Activated T-helper 2 cell treated with anti-CD3 and anti-CD28 coated beads, Interferon-gamma antibody, Interleukin-2, Interleukin-4, amounts not matched to agents 10 μg/mL and 5 μg/mL and 100 μg/mL, durations not matched to agents 14 hours and 24 hours and 36 hours (primary cell): ENCODE measurements around the gene CDH13. TPM values are rescaled to one million over a fixed set of nuclear protein-coding genes. Genes with fewer than 3 reads are reported as not detected.

Source experiments
- DNase-seq: peaks from one replicate; pipeline ENCODE4 v3.0.0; 2021; ENCODE audit warnings: low spot score
- H3K27ac Mint-ChIP-seq: one replicate; pipeline ENCODE4 v1.8.0; 2021; ENCODE audit warnings: mixed read lengths
- H3K27me3 Mint-ChIP-seq: one replicate; pipeline ENCODE4 v1.8.0; 2021; ENCODE audit warnings: low read depth, mixed read lengths
- H3K36me3 Mint-ChIP-seq: one replicate; pipeline ENCODE4 v1.8.0; 2021; ENCODE audit warnings: low read depth, mixed read lengths
- H3K4me1 Mint-ChIP-seq: one replicate; pipeline ENCODE4 v1.8.0; 2021; ENCODE audit warnings: low read depth, mixed read lengths
- H3K4me3 Mint-ChIP-seq: one replicate; pipeline ENCODE4 v1.8.0; 2021; ENCODE audit warnings: low read depth, mild to moderate bottlenecking, moderate library complexity, mixed read lengths
- H3K9me3 Mint-ChIP-seq: one replicate; pipeline ENCODE4 v1.8.0; 2021; ENCODE audit warnings: mixed read lengths
- intact Hi-C: fragments of 100-400 bp; cut with micrococcal nuclease; formaldehyde crosslinking; loops from one replicate; pipeline ENCODE4 v1.15.1; 2023
- total RNA-seq: library from RNA; stranded (reverse); gene quantifications from 2 replicates; pipeline ENCODE4 v1.2.3, GENCODE V29; 2022

The CDH13 gene
- total RNA-seq, 1 donor from 2014 or later: not detected

DNA sequence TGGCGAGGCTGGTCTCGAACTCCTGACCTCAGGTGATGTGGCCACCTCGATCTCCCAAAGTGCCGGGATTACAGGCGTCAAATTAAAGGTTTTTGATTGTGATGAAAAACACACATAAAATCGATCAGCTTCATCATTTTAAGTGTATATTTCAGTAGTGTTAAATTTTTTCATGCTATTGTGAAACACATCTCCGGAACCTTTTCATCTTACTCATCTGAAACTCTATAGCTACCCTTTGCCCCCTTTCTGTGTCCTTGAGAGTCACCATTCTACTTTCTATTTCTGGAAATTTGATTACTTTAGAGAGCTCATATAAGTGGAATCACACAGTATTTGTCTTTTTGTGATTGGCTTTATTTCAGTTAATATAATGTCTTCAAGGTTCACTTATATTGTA lies 702.7 kb downstream of the CDH13 start:
- H3K36me3 Mint-ChIP-seq: no peaks in the 10 kb centered on the region
- H3K4me3 Mint-ChIP-seq: no peak overlapping the region
- no peak for DNase-seq
- H3K27me3 Mint-ChIP-seq: no peaks in the 10 kb centered on the region
- intact Hi-C loops: no loop called here
- H3K4me1 Mint-ChIP-seq: no peaks in the 10 kb centered on the region
- H3K27ac Mint-ChIP-seq: no peak overlapping the region
- peaks cover 4% of the 10 kb centered on the region for H3K9me3 Mint-ChIP-seq

DNA sequence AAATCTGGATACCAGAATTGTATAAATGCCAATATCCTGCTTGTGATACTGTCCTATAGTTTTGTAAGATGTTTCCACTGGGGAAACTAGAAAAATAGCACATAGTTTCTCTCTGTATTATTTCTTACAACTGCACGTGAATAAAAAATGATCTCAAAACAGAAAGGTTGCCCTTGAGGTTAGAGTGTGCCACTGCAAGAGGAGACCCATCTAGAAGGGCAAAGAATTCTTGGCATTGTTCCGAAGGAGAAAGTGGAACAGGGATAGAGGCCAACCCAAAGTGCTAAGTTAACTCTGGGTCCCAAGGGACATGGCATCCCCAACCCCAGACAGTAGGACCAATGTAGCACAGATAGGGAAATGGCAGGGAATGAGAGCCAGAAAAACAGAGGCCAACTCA lies 703.5 kb downstream of the CDH13 start:
- intact Hi-C loops: no loop called here

GRCh38 chr16:83335076-83335475 lies 708.3 kb downstream of the CDH13 start:
- Mint-ChIP-seq H3K4me3 (no peak overlapping the region), H3K36me3 (no peaks in the 10 kb centered on the region), H3K27me3 (no peaks in the 10 kb centered on the region), H3K4me1 (no peaks in the 10 kb centered on the region), H3K27ac (no peak overlapping the region), H3K9me3 (no peaks in the 10 kb centered on the region)
- intact Hi-C loops: no loop called here
- no peak for DNase-seq

More for the DNA sequence above, 703.5 kb downstream of the CDH13 start:
- no peak overlapping the region for H3K4me3 Mint-ChIP-seq
- H3K4me1 Mint-ChIP-seq: no peaks in the 10 kb centered on the region
- H3K36me3 Mint-ChIP-seq: no peaks in the 10 kb centered on the region
- no peaks in the 10 kb centered on the region for H3K27me3 Mint-ChIP-seq
- no peak overlapping the region for H3K27ac Mint-ChIP-seq
- no peaks in the 10 kb centered on the region for H3K9me3 Mint-ChIP-seq
- no peak for DNase-seq

DNA sequence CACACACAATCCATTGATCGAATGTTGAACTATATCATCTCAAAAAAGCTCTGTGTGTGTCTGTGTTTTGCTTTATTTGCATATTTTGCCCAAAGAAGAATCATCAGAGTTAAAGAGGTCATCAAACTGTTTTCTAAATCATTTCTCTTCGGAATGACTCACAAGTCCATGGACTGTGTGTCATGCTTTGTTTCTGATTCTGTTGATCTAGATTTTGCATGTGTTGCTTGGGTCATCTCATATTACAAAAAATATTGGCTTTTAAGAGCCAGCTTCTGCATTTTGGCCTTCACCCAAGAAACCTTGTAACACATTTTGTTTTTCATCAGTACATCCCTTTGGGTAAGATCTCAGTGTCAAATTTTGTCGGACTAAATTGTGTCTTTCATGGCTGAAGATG lies 709.8 kb downstream of the CDH13 start:
- H3K27ac Mint-ChIP-seq: no peak overlapping the region
- no peaks in the 10 kb centered on the region for H3K9me3 Mint-ChIP-seq
- intact Hi-C loops: no loop called here
- no peaks in the 10 kb centered on the region for H3K4me1 Mint-ChIP-seq
- H3K4me3 Mint-ChIP-seq: no peak overlapping the region
- no peaks in the 10 kb centered on the region for H3K27me3 Mint-ChIP-seq
- DNase-seq: no peak
- no peaks in the 10 kb centered on the region for H3K36me3 Mint-ChIP-seq

DNA sequence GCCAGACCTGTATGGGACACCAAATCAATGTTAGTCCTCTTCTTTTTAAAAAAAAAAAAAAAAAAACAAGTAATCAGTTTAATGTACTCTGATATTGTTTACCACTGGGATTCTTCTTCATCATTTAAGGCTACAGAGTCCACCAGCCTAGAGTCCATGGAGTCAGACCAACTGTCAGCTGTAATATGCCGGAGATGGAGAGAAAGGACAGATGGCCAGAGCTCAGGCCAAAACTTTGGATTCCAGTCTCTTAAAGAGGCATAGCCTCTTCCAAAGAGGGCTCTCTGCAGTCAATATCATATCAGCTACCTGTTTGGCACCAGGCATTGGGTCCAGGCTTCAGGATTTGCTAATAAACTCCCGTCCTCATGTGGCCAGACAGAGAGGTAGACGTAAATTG lies 711.4 kb downstream of the CDH13 start:
- H3K27ac Mint-ChIP-seq: no peak overlapping the region
- intact Hi-C loops: no loop called here

DNA sequence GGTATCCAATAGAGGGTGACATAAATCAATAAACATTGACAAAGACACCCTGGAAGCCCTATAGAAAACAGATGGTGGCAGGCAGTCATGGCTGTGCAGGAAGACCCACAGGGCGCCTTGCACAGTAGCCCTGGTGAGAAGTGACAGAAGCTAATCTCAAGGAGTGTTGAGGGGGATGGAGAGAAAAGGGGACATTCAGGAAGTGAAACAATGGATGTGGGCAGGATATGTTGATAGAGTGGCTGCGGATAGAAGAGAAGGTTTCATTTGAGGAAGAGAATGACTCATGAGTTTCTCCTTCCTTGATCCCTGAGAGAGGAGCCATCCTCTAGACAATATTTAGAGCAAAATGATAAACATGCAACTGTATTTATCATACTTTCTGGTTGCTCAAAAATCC lies 712.2 kb downstream of the CDH13 start:
- intact Hi-C loops: no loop called here

More for the DNA sequence above, 711.4 kb downstream of the CDH13 start:
- Mint-ChIP-seq H3K9me3 (no peaks in the 10 kb centered on the region), H3K4me3 (no peak overlapping the region), H3K4me1 (no peaks in the 10 kb centered on the region), H3K27me3 (no peaks in the 10 kb centered on the region), H3K36me3 (no peaks in the 10 kb centered on the region)
- no peak for DNase-seq

DNA sequence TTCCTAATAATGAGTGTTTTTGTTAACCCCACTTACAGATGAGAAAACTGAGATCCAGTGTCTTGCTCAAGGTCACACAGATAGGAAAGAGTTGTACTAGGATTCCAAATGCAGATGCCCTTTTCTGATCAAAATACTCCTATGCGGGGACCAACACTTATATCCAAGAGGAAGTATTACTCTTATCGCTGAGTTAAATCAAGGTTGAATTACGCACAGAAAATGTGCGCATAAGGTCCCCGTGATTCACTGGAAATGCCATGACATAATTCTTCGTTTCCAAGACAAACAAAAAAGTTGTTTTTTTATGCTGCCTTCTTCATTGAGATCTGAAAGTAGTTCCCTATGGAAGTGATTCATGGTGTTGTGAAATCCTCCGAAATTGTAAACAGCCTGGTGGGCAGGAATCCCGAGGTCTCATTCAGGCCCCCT lies 717.2 kb downstream of the CDH13 start:
- intact Hi-C loops: no loop called here
- Mint-ChIP-seq H3K9me3 (peaks cover 7% of the 10 kb centered on the region), H3K27ac (no peak overlapping the region), H3K27me3 (no peaks in the 10 kb centered on the region), H3K36me3 (no peaks in the 10 kb centered on the region), H3K4me1 (no peaks in the 10 kb centered on the region), H3K4me3 (no peak overlapping the region)
- DNase-seq: no peak

More for the DNA sequence above, 712.2 kb downstream of the CDH13 start:
- no peak for DNase-seq
- no peaks in the 10 kb centered on the region for H3K36me3 Mint-ChIP-seq
- no peaks in the 10 kb centered on the region for H3K9me3 Mint-ChIP-seq
- no peak overlapping the region for H3K27ac Mint-ChIP-seq
- H3K4me1 Mint-ChIP-seq: no peaks in the 10 kb centered on the region
- H3K4me3 Mint-ChIP-seq: no peak overlapping the region
- H3K27me3 Mint-ChIP-seq: no peaks in the 10 kb centered on the region

DNA sequence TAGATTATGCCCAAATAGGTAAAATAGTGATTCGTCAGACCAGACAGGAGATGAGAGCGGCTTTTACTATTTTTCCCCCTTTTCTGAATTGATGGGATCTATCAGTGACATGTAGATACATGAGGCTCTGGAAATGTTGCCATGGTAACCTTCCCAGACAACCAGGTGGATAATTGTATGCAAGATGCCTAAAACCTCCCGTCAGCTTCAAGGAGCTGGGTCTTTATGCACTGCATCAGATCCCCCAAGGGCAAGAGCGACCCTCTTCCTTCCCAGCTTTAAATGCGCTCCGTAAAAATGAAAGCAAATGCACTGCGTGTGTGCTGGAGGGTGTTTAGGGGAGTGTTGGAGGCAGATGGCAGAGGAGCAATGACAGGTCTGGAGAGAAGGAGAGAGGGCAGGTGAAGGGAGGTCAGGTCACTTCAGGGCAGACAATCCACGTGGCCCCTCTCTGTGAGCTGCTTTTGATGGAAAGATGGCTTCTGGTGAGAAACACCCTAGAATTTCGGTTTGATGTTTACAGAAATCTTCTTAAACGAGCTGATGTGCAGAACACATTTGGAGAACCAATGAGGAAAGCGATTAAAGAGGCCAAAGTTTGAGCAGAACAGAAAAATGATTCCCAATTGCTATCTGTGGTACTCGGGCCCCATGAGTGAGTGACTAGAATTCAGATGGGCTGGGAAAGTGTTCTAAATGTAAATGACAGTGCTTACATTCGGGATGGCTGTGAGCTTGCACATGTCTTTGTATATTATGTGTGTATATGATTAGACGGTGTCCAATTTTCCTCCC lies 719.3 kb downstream of the CDH13 start:
- no peak for DNase-seq
- no peak overlapping the region for H3K27ac Mint-ChIP-seq
- no peaks in the 10 kb centered on the region for H3K27me3 Mint-ChIP-seq
- intact Hi-C loops: no loop called here
- H3K4me1 Mint-ChIP-seq: no peaks in the 10 kb centered on the region
- H3K9me3 Mint-ChIP-seq: peaks cover 7% of the 10 kb centered on the region
- no peak overlapping the region for H3K4me3 Mint-ChIP-seq
- no peaks in the 10 kb centered on the region for H3K36me3 Mint-ChIP-seq

DNA sequence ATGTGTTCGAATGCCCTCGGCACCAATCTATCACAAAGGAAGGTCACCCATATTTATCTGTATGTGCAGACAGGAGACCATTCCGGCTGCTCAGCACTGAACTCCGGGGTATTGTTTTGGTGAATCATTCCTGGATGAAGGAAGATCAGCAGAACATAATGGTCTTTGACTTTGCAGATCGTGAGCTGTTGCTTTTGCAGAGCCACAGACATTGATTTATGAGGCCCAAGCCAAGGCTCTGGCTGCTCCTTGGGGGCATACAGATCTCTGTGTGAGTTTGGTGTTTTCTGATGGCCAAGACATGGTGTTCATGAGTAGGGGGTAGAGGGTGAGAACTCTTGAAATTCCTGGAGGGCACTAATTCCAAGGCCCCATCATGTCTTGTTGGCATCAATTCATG lies 722.2 kb downstream of the CDH13 start:
- Mint-ChIP-seq H3K27me3 (no peaks in the 10 kb centered on the region), H3K4me1 (no peaks in the 10 kb centered on the region), H3K9me3 (peaks cover 7% of the 10 kb centered on the region), H3K27ac (no peak overlapping the region), H3K4me3 (no peak overlapping the region), H3K36me3 (no peaks in the 10 kb centered on the region)
- DNase-seq: no peak
- intact Hi-C loops: no loop called here

GRCh38 chr16:83350481-83350880 lies 723.7 kb downstream of the CDH13 start:
- no peaks in the 10 kb centered on the region for H3K4me1 Mint-ChIP-seq
- no peaks in the 10 kb centered on the region for H3K36me3 Mint-ChIP-seq
- H3K4me3 Mint-ChIP-seq: no peak overlapping the region
- peaks cover 6% of the 10 kb centered on the region for H3K9me3 Mint-ChIP-seq
- intact Hi-C loops: no loop called here
- H3K27me3 Mint-ChIP-seq: no peaks in the 10 kb centered on the region
- no peak overlapping the region for H3K27ac Mint-ChIP-seq
- DNase-seq: no peak

DNA sequence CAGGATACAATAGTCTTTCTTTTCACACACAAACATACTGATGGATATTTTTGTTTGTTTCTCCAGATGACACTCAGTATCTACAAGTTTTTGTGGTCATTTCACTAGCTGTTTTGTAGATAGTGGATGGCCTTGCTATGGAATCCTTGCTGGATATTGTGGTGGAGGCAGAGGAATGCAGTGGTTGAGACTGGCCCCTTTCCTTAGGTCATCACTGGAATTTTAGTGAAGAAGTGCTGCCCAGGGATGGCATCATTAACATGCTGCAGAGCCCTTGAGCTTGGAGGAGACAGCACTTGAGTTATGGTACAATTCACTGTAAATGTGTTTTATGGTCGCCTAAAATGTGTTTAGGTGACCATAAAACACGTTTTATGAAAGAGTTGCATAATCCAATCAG lies 725.1 kb downstream of the CDH13 start:
- H3K9me3 Mint-ChIP-seq: no peaks in the 10 kb centered on the region
- DNase-seq: no peak
- intact Hi-C loops: no loop called here
- H3K27me3 Mint-ChIP-seq: no peaks in the 10 kb centered on the region
- no peak overlapping the region for H3K4me3 Mint-ChIP-seq
- H3K4me1 Mint-ChIP-seq: no peaks in the 10 kb centered on the region
- no peak overlapping the region for H3K27ac Mint-ChIP-seq
- H3K36me3 Mint-ChIP-seq: no peaks in the 10 kb centered on the region

DNA sequence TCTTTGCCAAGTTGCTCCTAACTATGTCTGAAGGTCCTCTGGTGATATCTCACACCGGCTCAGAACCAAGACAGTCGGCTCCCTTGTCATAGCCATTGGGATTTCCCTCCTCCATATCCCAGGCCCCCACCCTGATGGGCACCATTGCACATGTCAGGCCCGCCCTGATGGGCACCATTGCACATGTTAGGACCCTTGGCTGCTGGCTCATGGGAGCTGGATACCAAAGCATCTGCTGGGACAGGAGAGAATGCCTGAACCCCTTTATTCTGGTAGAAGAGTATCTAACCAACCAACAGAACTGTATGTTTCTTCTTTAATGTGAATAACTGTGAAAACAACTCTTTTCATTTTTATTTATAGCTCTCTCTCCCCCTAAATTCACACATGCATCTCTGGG lies 726.5 kb downstream of the CDH13 start:
- no peaks in the 10 kb centered on the region for H3K27me3 Mint-ChIP-seq
- DNase-seq: no peak
- no peak overlapping the region for H3K27ac Mint-ChIP-seq
- H3K4me1 Mint-ChIP-seq: no peaks in the 10 kb centered on the region
- H3K9me3 Mint-ChIP-seq: no peaks in the 10 kb centered on the region
- no peaks in the 10 kb centered on the region for H3K36me3 Mint-ChIP-seq
- intact Hi-C loops: no loop called here
- no peak overlapping the region for H3K4me3 Mint-ChIP-seq

DNA sequence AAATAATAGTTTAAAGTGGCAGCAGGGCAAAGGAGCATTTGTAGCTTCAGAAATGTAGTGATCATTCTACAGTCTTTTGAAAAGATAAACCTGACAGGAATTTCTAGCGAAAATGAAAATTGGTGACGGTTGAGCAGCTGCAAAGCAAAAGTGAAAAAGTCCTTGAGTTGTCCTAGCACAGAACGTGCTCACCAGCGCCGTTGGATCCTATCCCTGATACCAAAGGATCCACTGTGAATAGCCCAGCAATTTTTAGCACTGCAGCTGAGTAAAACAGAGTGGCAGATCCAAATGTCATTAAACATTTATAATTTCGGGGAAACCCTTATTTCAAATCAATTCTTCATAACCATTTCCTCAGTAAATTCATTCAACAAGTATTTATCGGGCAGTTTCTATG lies 727.2 kb downstream of the CDH13 start:
- Mint-ChIP-seq H3K4me3 (no peak overlapping the region), H3K9me3 (no peaks in the 10 kb centered on the region), H3K4me1 (no peaks in the 10 kb centered on the region), H3K36me3 (no peaks in the 10 kb centered on the region), H3K27ac (no peak overlapping the region), H3K27me3 (no peaks in the 10 kb centered on the region)
- no peak for DNase-seq
- intact Hi-C loops: no loop called here
